Activated B cell treated with CpG ODN at 0.5 μM for 24 hours (primary cell): ENCODE data around the gene GRIA4. TPM values are rescaled to one million over a fixed set of nuclear protein-coding genes. Genes with fewer than 3 reads are reported as not detected.

ENCODE experiments used
- ATAC-seq: fragments of 200-7000 bp; cut with Tn5 transposase; one replicate; pipeline ENCODE4 v1.10.0; 2021; ENCODE audit warnings: low read depth, mild to moderate bottlenecking, moderate library complexity
- CTCF ChIA-PET: fragments of 350-600 bp; sonication (Branson Sonifier 250); formaldehyde crosslinking; loops from one replicate; lab custom pipeline; 2021; ENCODE audit warnings: antibody characterized with exemption; lab: Charles Lee
- POLR2A ChIA-PET: fragments of 350-600 bp; sonication (Branson Sonifier 250); formaldehyde crosslinking; loops from one replicate; lab custom pipeline; 2021; ENCODE audit warnings: antibody characterized with exemption; lab: Charles Lee
- DNase-seq: peaks from one replicate; pipeline ENCODE4 v3.0.0; 2022
- H3K27ac Mint-ChIP-seq: one replicate; pipeline ENCODE4 v1.8.0; 2020; ENCODE audit warnings: mixed read lengths
- H3K27me3 Mint-ChIP-seq: one replicate; pipeline ENCODE4 v1.8.0; 2021; ENCODE audit warnings: mixed read lengths
- H3K36me3 Mint-ChIP-seq: one replicate; pipeline ENCODE4 v1.8.0; 2021; ENCODE audit warnings: low read depth, mixed read lengths
- H3K4me1 Mint-ChIP-seq: one replicate; pipeline ENCODE4 v1.8.0; 2021; ENCODE audit warnings: mixed read lengths
- H3K4me3 Mint-ChIP-seq: one replicate; pipeline ENCODE4 v1.8.0; 2020; ENCODE audit warnings: mild to moderate bottlenecking, mixed read lengths
- H3K9me3 Mint-ChIP-seq: one replicate; pipeline ENCODE4 v1.8.0; 2020; ENCODE audit warnings: mixed read lengths
- CTCF ChIP-seq: fragments of 200-600 bp; IDR thresholded peaks from one replicate; pipeline ENCODE4 v1.8.0; 2022; ENCODE audit warnings: antibody characterized with exemption, mild to moderate bottlenecking
- intact Hi-C: fragments of 100-400 bp; cut with micrococcal nuclease; formaldehyde crosslinking; loops from one replicate; pipeline ENCODE4 v1.15.1; 2024
- total RNA-seq: library from RNA; stranded (reverse); gene quantifications from 2 replicates; pipeline ENCODE4 v1.2.3, GENCODE V29; 2022

The GRIA4 gene
- total RNA-seq, 1 donor from 2014 or later = not detected

- no peak for DNase-seq
- no peak overlapping the region for H3K4me3 Mint-ChIP-seq
- ChIA-PET CTCF (no interaction called here), POLR2A (no interaction called here)
- no peak overlapping the region for H3K27ac Mint-ChIP-seq
- H3K9me3 Mint-ChIP-seq = no peaks in the 10 kb centered on the region
- ATAC-seq = no peak
- peaks cover 32% of the 10 kb centered on the region for H3K36me3 Mint-ChIP-seq
- peaks cover 28% of the 10 kb centered on the region for H3K4me1 Mint-ChIP-seq
- TF ChIP-seq CTCF = no peak
- H3K27me3 Mint-ChIP-seq = no peaks in the 10 kb centered on the region
- intact Hi-C loops = no loop called here
These were observed 404.7 kb downstream of the GRIA4 start for GRCh38 chr11:106014620-106015019.

- Mint-ChIP-seq H3K36me3 (peaks cover 31% of the 10 kb centered on the region), H3K4me1 (peaks cover 32% of the 10 kb centered on the region), H3K27me3 (no peaks in the 10 kb centered on the region), H3K4me3 (no peak overlapping the region), H3K9me3 (no peaks in the 10 kb centered on the region), H3K27ac (no peak overlapping the region)
- ChIA-PET CTCF (no interaction called here), POLR2A (no interaction called here)
- intact Hi-C loops = no loop called here
- no peak for DNase-seq
- ATAC-seq = no peak
- TF ChIP-seq CTCF = no peak
These were observed 405.2 kb downstream of the GRIA4 start for GRCh38 chr11:106015066-106015465.

- no peak for DNase-seq
- ChIA-PET POLR2A (no interaction called here), CTCF (no interaction called here)
- Mint-ChIP-seq H3K27ac (no peak overlapping the region), H3K4me3 (no peak overlapping the region), H3K36me3 (peaks cover 26% of the 10 kb centered on the region), H3K27me3 (no peaks in the 10 kb centered on the region), H3K4me1 (peaks cover 48% of the 10 kb centered on the region), H3K9me3 (no peaks in the 10 kb centered on the region)
- TF ChIP-seq CTCF = no peak
- no peak for ATAC-seq
- intact Hi-C loops = no loop called here
These were observed 407.2 kb downstream of the GRIA4 start for GRCh38 chr11:106017093-106017492.

GRCh38 chr11:106021181-106021966 is 411.5 kb downstream of the GRIA4 start:
- no peak for TF ChIP-seq CTCF
- Mint-ChIP-seq H3K36me3 (peaks cover 20% of the 10 kb centered on the region), H3K9me3 (no peaks in the 10 kb centered on the region), H3K27me3 (peaks cover 2% of the 10 kb centered on the region), H3K4me1 (peaks cover 46% of the 10 kb centered on the region), H3K4me3 (peak overlapping the region; percentile 98), H3K27ac (peak overlapping the region; percentile 92)
- ChIA-PET POLR2A (interaction anchor here (1.9 kb wide), 1 partner anchor 55 kb away, joined by 13 read pairs; the partner anchor contains the start of genes AASDHPPT and KBTBD3), CTCF (no interaction called here)
- intact Hi-C loops = loop anchor here (5.0 to 10.0 kb wide), 4 partner anchors 41 to 1836 kb away; partner anchors contain the start of genes CWF19L2 and SLC35F2
- no peak for ATAC-seq
- no peak for DNase-seq

- intact Hi-C loops = loop anchor here (1.0 to 10.0 kb wide), 5 partner anchors 40 to 1835 kb away; partner anchors contain the start of genes AASDHPPT, CWF19L2, KBTBD3 and SLC35F2
- H3K27me3 Mint-ChIP-seq = peaks cover 2% of the 10 kb centered on the region
- peaks cover 43% of the 10 kb centered on the region for H3K4me1 Mint-ChIP-seq
- H3K27ac Mint-ChIP-seq = peak within 1 kb of the TSS; percentile 92
- H3K36me3 Mint-ChIP-seq = peaks cover 19% of the 10 kb centered on the region
- H3K4me3 Mint-ChIP-seq = peak within 1 kb of the TSS; percentile 98
- ChIA-PET POLR2A (interaction anchor here (1.9 kb wide), 1 partner anchor 55 kb away, joined by 13 read pairs; the partner anchor contains the start of genes AASDHPPT and KBTBD3), CTCF (no interaction called here)
- peak; percentile 96 for ATAC-seq
- peak; percentile 90 for DNase-seq
- H3K9me3 Mint-ChIP-seq = no peaks in the 10 kb centered on the region
- TF ChIP-seq CTCF = no peak
These were observed 412.3 kb downstream of the GRIA4 start, which contains the start of gene MSANTD4 for GRCh38 chr11:106021967-106022794. Gene MSANTD4 (minus strand): TSS chr11:106022240. CDS start chr11:106010917, 11,323 bp downstream.
